B cell (primary cell): ENCODE results near the gene FRMD4B.

Experiments
- EZH2 ChIP-seq: IDR thresholded peaks from 2 replicates; pipeline ENCODE4 v1.6.1; 2012; ENCODE audit warnings: borderline replicate concordance, low read depth, mild to moderate bottlenecking, moderate library complexity, low read length; ENCODE audit not compliant: insufficient read depth, poor library complexity, severe bottlenecking
- TF ChIP-seq, protein P1 (sequence below): fragments of 200-600 bp; IDR thresholded peaks from one replicate; pipeline ENCODE4 v1.8.0; 2022; ENCODE audit warnings: antibody characterized with exemption, mild to moderate bottlenecking

DNA sequence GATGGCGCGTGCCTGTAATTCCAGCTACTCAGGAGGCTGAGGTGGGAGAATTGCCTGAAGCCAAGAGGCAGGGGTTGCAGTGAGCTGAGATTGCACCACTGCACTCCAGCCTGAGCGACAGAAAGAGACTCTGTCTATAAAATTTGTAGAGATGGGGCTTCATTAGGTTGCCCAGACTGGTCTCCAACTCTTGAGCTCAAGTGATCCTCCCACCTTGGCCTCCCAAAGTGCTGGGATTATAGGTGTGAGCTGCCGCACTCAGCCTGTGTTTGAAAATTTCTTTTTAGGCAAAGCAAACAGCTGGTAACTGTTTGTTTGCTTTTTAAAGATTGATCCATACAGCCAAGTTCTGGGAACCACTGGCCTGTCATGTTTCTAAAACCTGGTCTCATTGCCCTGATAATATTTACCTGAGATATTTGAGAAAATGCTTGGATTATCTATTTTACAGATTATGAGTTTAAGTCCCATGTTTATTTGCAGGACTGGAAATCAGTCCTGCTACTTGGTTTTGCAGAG, 199.3 kb downstream of the FRMD4B start:
- TF ChIP-seq, protein P1, sequence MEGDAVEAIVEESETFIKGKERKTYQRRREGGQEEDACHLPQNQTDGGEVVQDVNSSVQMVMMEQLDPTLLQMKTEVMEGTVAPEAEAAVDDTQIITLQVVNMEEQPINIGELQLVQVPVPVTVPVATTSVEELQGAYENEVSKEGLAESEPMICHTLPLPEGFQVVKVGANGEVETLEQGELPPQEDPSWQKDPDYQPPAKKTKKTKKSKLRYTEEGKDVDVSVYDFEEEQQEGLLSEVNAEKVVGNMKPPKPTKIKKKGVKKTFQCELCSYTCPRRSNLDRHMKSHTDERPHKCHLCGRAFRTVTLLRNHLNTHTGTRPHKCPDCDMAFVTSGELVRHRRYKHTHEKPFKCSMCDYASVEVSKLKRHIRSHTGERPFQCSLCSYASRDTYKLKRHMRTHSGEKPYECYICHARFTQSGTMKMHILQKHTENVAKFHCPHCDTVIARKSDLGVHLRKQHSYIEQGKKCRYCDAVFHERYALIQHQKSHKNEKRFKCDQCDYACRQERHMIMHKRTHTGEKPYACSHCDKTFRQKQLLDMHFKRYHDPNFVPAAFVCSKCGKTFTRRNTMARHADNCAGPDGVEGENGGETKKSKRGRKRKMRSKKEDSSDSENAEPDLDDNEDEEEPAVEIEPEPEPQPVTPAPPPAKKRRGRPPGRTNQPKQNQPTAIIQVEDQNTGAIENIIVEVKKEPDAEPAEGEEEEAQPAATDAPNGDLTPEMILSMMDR, result no peak
- no peak for TF ChIP-seq EZH2
